ENCODE measurements around the gene PSMF1. TPM values are rescaled to one million over a fixed set of nuclear protein-coding genes. Genes with fewer than 3 reads are reported as not detected.

Gene PSMF1
- total and polyA plus RNA-seq, 8 donors = 22.0 to 297 (median 43.2) TPM

DNA sequence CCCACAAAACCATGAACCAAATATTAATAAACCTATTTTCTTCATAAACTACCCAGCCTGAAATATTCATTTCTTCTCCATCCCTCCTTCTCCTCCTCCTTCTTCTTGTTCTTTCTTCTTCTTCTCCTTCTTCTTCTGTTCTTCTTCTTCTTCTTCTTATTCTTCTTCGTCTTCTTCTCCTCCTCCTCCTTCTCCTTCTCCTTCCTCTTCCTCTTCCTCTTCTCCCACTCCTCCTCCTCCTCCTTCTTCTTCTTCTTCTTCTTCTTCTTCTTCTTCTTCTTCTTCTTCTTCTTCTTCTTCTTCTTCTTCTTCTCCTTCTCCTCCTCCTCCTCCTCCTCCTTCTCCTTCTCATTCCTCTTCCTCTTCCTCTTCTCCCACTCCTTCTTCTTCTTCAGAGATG, 71.4 kb downstream of the PSMF1 start:
- peaks cover 1 to 24% (median 12%) of the 10 kb centered on the region in 3 donors for H3K27me3 ChIP-seq
- no peak overlapping the region for H3K4me3 ChIP-seq
- H3K4me1 ChIP-seq = peaks cover 7 to 23% (median 16%) of the 10 kb centered on the region in 4 donors
- intact Hi-C loops (cut with DNase I; ENCODE audit: low total_unique reads) = no loop called here
- H3K36me3 ChIP-seq = no peaks in the 10 kb centered on the region
- DNase-seq = no peak
- no peak for TF ChIP-seq POLR2A (IDR thresholded peaks at IDR 0.05)
- TF ChIP-seq, protein P1, sequence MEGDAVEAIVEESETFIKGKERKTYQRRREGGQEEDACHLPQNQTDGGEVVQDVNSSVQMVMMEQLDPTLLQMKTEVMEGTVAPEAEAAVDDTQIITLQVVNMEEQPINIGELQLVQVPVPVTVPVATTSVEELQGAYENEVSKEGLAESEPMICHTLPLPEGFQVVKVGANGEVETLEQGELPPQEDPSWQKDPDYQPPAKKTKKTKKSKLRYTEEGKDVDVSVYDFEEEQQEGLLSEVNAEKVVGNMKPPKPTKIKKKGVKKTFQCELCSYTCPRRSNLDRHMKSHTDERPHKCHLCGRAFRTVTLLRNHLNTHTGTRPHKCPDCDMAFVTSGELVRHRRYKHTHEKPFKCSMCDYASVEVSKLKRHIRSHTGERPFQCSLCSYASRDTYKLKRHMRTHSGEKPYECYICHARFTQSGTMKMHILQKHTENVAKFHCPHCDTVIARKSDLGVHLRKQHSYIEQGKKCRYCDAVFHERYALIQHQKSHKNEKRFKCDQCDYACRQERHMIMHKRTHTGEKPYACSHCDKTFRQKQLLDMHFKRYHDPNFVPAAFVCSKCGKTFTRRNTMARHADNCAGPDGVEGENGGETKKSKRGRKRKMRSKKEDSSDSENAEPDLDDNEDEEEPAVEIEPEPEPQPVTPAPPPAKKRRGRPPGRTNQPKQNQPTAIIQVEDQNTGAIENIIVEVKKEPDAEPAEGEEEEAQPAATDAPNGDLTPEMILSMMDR (IDR thresholded peaks at IDR 0.05) = no peak
- no peak for TF ChIP-seq POLR2AphosphoS5 (IDR thresholded peaks at IDR 0.05)
- TF ChIP-seq EP300 (IDR thresholded peaks at IDR 0.05) = no peak
- WGBS, 5 donors = 54 to 79% (median 69%) methylated on average over 1 of the region's 1 CpG
- H3K9me3 ChIP-seq = no peaks in the 10 kb centered on the region
- no peak overlapping the region for H3K27ac ChIP-seq

DNA sequence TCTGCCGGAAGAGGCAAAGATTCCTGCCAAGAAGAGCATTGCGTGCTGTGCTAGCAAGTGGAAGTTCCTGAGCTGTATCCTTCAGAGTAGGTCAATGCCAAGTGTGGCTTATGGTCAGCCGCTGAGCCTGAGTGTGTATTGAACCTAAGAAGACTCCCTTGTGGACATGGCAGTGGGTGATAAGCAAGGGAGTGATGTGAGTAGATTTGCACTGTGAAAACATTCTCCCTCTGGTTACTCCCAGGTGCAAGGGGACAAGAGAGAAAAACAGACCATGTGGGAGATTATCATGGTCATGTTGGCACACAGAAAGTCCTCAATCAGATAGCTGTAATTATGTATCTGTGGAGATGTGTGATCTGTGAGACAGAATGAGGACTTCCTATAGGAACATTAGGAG, 72.4 kb downstream of the PSMF1 start:
- no peak for DNase-seq
- Histone ChIP-seq H3K9me3 (no peaks in the 10 kb centered on the region), H3K27ac (no peak overlapping the region), H3K36me3 (no peaks in the 10 kb centered on the region), H3K4me3 (no peak overlapping the region), H3K4me1 (peaks cover 0 to 13% (median 6%) of the 10 kb centered on the region in 4 donors), H3K27me3 (peaks cover 0 to 14% (median 2%) of the 10 kb centered on the region in 3 donors)
- intact Hi-C loops (cut with DNase I; ENCODE audit: low total_unique reads) = no loop called here
- TF ChIP-seq, protein P1 (IDR thresholded peaks at IDR 0.05) = no peak
- TF ChIP-seq POLR2AphosphoS5 (IDR thresholded peaks at IDR 0.05) (no peak), EP300 (IDR thresholded peaks at IDR 0.05) (no peak), POLR2A (IDR thresholded peaks at IDR 0.05) (no peak)
- WGBS, 5 donors = 78 to 91% (median 82%) methylated on average over 3 of the region's 3 CpGs

DNA sequence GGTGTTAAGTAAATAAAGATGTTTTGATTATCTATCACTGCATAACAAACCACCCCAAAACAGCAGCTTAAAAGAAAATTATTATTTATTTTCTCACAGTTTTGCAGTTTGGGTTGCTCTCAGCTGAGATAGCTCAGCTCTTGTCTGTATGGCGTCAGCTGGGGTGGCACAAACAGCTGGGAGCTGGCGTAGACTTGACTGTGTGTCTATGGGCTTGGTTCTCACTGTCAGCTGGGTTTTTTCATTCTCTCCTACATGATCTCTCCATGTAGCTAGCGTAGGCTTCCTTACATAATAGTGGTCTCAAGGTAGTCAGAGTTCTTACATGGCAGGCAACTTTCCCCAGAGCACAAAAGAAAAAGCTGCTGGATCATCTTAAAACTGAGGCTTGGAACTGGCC, 72.9 kb downstream of the PSMF1 start:
- H3K36me3 ChIP-seq = no peaks in the 10 kb centered on the region
- H3K27me3 ChIP-seq = peaks cover 0 to 9% (median 0%) of the 10 kb centered on the region in 3 donors
- intact Hi-C loops (cut with DNase I; ENCODE audit: low total_unique reads) = no loop called here
- H3K9me3 ChIP-seq = no peaks in the 10 kb centered on the region
- H3K4me1 ChIP-seq = peaks cover 0 to 9% (median 3%) of the 10 kb centered on the region in 4 donors
- no peak overlapping the region for H3K27ac ChIP-seq
- 79 to 84% (median 82%) methylated on average over 3 of the region's 3 CpGs for WGBS, 5 donors
- H3K4me3 ChIP-seq = no peak overlapping the region
- DNase-seq = no peak
- no peak for TF ChIP-seq POLR2A (IDR thresholded peaks at IDR 0.05)
- no peak for TF ChIP-seq EP300 (IDR thresholded peaks at IDR 0.05)
- TF ChIP-seq POLR2AphosphoS5 (IDR thresholded peaks at IDR 0.05) = no peak
- TF ChIP-seq, protein P1 (IDR thresholded peaks at IDR 0.05) = no peak

DNA sequence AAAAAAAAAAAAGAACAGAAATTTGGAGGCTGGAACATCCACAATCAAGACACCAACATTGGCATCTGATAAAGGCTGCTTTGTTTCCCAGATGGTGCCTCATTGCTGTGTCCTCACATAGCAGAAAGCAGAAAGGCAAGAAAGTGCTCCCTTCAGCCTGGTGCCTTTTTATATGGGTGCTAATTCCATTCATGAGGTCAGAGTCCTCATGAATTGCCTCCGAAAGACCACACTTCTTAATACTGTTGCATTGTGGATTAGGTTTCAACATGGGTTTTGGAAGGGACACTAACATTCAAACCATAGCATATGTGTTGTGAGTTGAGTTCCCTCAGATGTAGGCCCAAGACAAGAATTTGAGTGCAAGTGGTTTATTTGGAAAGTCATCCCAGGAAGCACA, 76.8 kb downstream of the PSMF1 start:
- intact Hi-C loops (cut with DNase I; ENCODE audit: low total_unique reads) = no loop called here
- DNase-seq = no peak
- Histone ChIP-seq H3K27me3 (no peaks in the 10 kb centered on the region), H3K9me3 (no peaks in the 10 kb centered on the region), H3K4me3 (no peak overlapping the region), H3K27ac (no peak overlapping the region), H3K36me3 (no peaks in the 10 kb centered on the region), H3K4me1 (no peaks in the 10 kb centered on the region)
- WGBS, 5 donors = 69 to 100% (median 86%) methylated on average over 1 of the region's 1 CpG
- TF ChIP-seq, protein P1 (IDR thresholded peaks at IDR 0.05) = no peak
- TF ChIP-seq EP300 (IDR thresholded peaks at IDR 0.05) (no peak), POLR2A (IDR thresholded peaks at IDR 0.05) (no peak), POLR2AphosphoS5 (IDR thresholded peaks at IDR 0.05) (no peak)

Measured in stomach (tissue), 9 donors.